Activated CD4-positive, alpha-beta memory T cell treated with anti-CD3 and anti-CD28 coated beads, Interleukin-2, amount 10 ng/mL, durations not matched to agents 7 days and 5 days (primary cell): ENCODE measurements around the gene GJC2. TPM values are rescaled to one million over a fixed set of nuclear protein-coding genes. Genes with fewer than 3 reads are reported as not detected.

Experiments used
- CTCF ChIA-PET: fragments of 350-600 bp; sonication (Branson Sonifier 250); formaldehyde crosslinking; loops from one replicate; lab custom pipeline; 2021; ENCODE audit warnings: antibody characterized with exemption, inconsistent platforms; lab: Charles Lee
- POLR2A ChIA-PET: fragments of 350-600 bp; sonication (Branson Sonifier 250); formaldehyde crosslinking; loops from one replicate; lab custom pipeline; 2021; ENCODE audit warnings: antibody characterized with exemption; lab: Charles Lee
- DNase-seq: peaks from one replicate; pipeline ENCODE4 v3.0.0-alpha.2; 2020
- H3K27ac Mint-ChIP-seq: one replicate; pipeline ENCODE4 v1.8.0; 2021; ENCODE audit warnings: mild to moderate bottlenecking, mixed read lengths
- H3K27me3 Mint-ChIP-seq: one replicate; pipeline ENCODE4 v1.8.0; 2021; ENCODE audit warnings: mixed read lengths
- H3K36me3 Mint-ChIP-seq: one replicate; pipeline ENCODE4 v1.8.0; 2021; ENCODE audit warnings: low read depth, mixed read lengths
- H3K4me1 Mint-ChIP-seq: one replicate; pipeline ENCODE4 v1.8.0; 2021; ENCODE audit warnings: mixed read lengths
- H3K4me3 Mint-ChIP-seq: one replicate; pipeline ENCODE4 v1.8.0; 2021; ENCODE audit warnings: mild to moderate bottlenecking, mixed read lengths
- H3K9me3 Mint-ChIP-seq: one replicate; pipeline ENCODE4 v1.8.0; 2021; ENCODE audit warnings: mixed read lengths
- total RNA-seq, 2 experiments: library from RNA; stranded (reverse); gene quantifications; one replicate each; pipeline ENCODE4 v1.2.3, GENCODE V29; 2021

The GJC2 gene
- total RNA-seq, 2 experiments from 2014 or later: 0.38 to 0.55 TPM

DNA sequence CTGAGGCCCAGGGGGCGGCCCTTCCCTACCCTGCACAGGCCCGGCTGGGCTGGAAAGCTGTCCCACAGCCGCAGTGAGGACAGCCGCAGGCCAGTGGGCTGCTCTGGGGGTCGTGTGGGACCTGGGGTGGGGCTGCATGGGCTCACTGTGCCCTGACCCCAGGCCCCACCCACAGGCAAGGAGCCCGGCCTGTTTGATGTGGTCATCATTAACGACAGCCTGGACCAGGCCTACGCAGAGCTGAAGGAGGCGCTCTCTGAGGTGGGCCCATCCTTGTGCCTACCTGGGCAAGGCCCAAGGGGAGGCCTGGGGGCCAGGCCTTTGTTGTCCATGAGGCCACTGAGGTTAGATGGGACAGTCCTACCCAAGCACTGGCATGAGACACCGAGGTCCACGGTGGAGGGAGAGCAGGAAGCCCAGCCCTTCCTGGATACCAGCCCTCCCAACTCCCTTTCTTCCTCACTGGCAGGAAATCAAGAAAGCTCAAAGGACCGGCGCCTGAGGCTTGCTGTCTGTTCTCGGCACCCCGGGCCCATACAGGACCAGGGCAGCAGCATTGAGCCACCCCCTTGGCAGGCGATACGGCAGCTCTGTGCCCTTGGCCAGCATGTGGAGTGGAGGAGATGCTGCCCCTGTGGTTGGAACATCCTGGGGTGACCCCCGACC lies 1.4 kb upstream of the GJC2 start:
- POLR2A ChIA-PET: interaction anchor here (1.0 kb wide), 1 partner anchor 8 kb away, joined by 3 read pairs; the partner anchor contains the start of gene GUK1
- Mint-ChIP-seq H3K4me1 (peaks cover 10% of the 10 kb centered on the region), H3K27me3 (no peaks in the 10 kb centered on the region), H3K9me3 (no peaks in the 10 kb centered on the region), H3K36me3 (peaks cover 6% of the 10 kb centered on the region), H3K27ac (no peak overlapping the region), H3K4me3 (no peak overlapping the region)
- CTCF ChIA-PET: no interaction called here
- no peak for DNase-seq

DNA sequence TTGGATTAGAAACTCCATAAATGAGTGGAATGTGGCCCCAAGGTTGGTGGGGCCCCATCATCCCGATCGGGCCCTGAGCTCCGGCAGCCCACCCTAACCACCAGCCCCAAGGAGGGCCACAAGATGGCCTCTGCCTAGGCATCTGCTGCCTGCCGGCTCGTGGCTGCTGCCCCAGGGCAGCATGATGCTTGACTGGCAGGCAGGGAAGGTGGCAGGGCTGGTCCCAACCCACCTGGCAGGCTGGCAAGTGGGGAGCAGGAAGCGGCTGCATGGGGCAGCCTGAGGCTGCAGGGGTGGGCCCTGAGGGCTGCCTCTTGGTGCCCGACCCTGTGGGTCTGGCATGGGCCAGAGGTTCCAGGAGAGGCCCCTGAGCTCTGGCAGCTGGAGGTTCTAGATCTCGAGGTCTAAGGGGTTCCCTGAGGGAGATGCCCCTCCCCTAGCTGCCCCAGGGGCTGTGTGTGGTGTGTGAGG lies 760 bp upstream of the GJC2 start:
- ChIA-PET CTCF (no interaction called here), POLR2A (interaction anchor here (1.0 kb wide), 1 partner anchor 8 kb away, joined by 3 read pairs; the partner anchor contains the start of gene GUK1)
- Mint-ChIP-seq H3K4me3 (no peak overlapping the region), H3K9me3 (no peaks in the 10 kb centered on the region), H3K36me3 (no peaks in the 10 kb centered on the region), H3K4me1 (peaks cover 4% of the 10 kb centered on the region), H3K27me3 (no peaks in the 10 kb centered on the region), H3K27ac (no peak overlapping the region)
- no peak for DNase-seq

- POLR2A ChIA-PET: interaction anchor here (1.6 kb wide), 1 partner anchor 15 kb away, joined by 5 read pairs; the partner anchor contains the start of gene IBA57
Measured at GRCh38 chr1:228150120-228150460, 360 bp downstream of the GJC2 start.

GRCh38 chr1:228150461-228151179 lies 890 bp downstream of the GJC2 start:
- POLR2A ChIA-PET: interaction anchor here (1.3 to 1.7 kb wide), 3 partner anchors 10 to 16 kb away, joined by 4 to 5 read pairs (median 5); partner anchors contain the start of genes GUK1 and IBA57
- Mint-ChIP-seq H3K27ac (no peak overlapping the region), H3K4me3 (no peak overlapping the region), H3K27me3 (no peaks in the 10 kb centered on the region), H3K36me3 (no peaks in the 10 kb centered on the region), H3K9me3 (no peaks in the 10 kb centered on the region), H3K4me1 (no peaks in the 10 kb centered on the region)
- CTCF ChIA-PET: no interaction called here
- DNase-seq: no peak

More at GRCh38 chr1:228150120-228150460, 360 bp downstream of the GJC2 start:
- no peaks in the 10 kb centered on the region for H3K27me3 Mint-ChIP-seq
- H3K27ac Mint-ChIP-seq: no peak overlapping the region
- no peak overlapping the region for H3K4me3 Mint-ChIP-seq
- H3K9me3 Mint-ChIP-seq: no peaks in the 10 kb centered on the region
- H3K4me1 Mint-ChIP-seq: no peaks in the 10 kb centered on the region
- DNase-seq: no peak
- H3K36me3 Mint-ChIP-seq: no peaks in the 10 kb centered on the region
- CTCF ChIA-PET: no interaction called here

- no peak for DNase-seq
- H3K4me1 Mint-ChIP-seq: no peaks in the 10 kb centered on the region
- H3K9me3 Mint-ChIP-seq: no peaks in the 10 kb centered on the region
- H3K36me3 Mint-ChIP-seq: no peaks in the 10 kb centered on the region
- CTCF ChIA-PET: interaction anchor here (1.0 kb wide), 1 partner anchor 14 kb away, joined by 3 read pairs; the partner anchor contains the start of gene IBA57
- no peak overlapping the region for H3K4me3 Mint-ChIP-seq
- no peak overlapping the region for H3K27ac Mint-ChIP-seq
- H3K27me3 Mint-ChIP-seq: no peaks in the 10 kb centered on the region
- POLR2A ChIA-PET: interaction anchor here (0.8 to 1.9 kb wide), 6 partner anchors 8 to 15 kb away, joined by 3 to 11 read pairs (median 4); partner anchors contain the start of genes GUK1 and IBA57
Measured at GRCh38 chr1:228151180-228151925, 1.6 kb downstream of the GJC2 start.

- H3K27me3 Mint-ChIP-seq: no peaks in the 10 kb centered on the region
- H3K4me3 Mint-ChIP-seq: no peak overlapping the region
- CTCF ChIA-PET: interaction anchor here (1.0 kb wide), 1 partner anchor 13 kb away, joined by 3 read pairs; the partner anchor contains the start of gene IBA57
- POLR2A ChIA-PET: interaction anchor here (0.6 to 1.9 kb wide), 6 partner anchors 7 to 372 kb away, joined by 3 to 11 read pairs (median 4); partner anchors contain the start of genes GUK1 and IBA57
- no peak for DNase-seq
- no peaks in the 10 kb centered on the region for H3K4me1 Mint-ChIP-seq
- no peaks in the 10 kb centered on the region for H3K9me3 Mint-ChIP-seq
- no peaks in the 10 kb centered on the region for H3K36me3 Mint-ChIP-seq
- H3K27ac Mint-ChIP-seq: no peak overlapping the region
Measured at GRCh38 chr1:228152097-228152917, 2.6 kb downstream of the GJC2 start.

- Mint-ChIP-seq H3K4me1 (no peaks in the 10 kb centered on the region), H3K36me3 (no peaks in the 10 kb centered on the region), H3K27me3 (no peaks in the 10 kb centered on the region), H3K27ac (no peak overlapping the region), H3K4me3 (no peak overlapping the region), H3K9me3 (no peaks in the 10 kb centered on the region)
- CTCF ChIA-PET: no interaction called here
- no peak for DNase-seq
- POLR2A ChIA-PET: interaction anchor here (0.6 to 1.9 kb wide), 2 partner anchors 12 to 372 kb away, joined by 3 to 11 read pairs; partner anchors contain the start of gene IBA57
Measured at GRCh38 chr1:228152918-228153258, 3.2 kb downstream of the GJC2 start.

DNA sequence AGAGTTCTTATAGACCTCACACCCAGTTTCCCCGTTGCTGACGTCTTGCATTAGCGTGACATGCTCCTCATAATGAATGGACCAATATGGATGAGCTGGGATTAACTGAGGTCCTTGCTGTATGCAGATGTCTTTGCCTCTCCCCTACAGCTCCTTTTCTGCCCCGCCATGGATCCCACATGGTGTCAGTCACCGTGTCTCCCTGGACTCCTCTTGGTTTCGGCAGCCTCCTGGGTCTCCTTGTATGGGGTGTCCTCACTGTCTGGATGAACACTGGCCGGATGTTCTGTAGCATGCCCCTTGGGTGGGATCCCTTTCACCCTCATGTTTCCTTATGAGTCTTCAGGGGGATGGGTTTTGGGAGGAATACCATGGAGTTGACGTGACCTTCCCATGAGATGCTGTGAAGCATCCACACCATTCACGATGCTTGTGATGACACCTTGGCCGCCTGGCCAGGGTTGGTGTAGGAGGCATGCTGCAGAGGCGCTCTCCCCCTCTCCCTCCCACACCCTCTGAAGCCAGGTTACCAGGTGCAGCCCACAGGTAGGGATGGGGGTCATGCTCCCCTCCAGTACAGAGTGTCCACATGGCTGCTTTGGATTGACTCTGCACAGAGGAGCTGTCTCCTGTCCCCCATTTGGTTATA lies 4.4 kb downstream of the GJC2 start:
- ChIA-PET CTCF (interaction anchor here (0.8 to 4.0 kb wide), 2 partner anchors 12 to 48 kb away, joined by 4 to 16 read pairs; partner anchors contain the start of gene IBA57), POLR2A (interaction anchor here (2.5 kb wide), 1 partner anchor 12 kb away, joined by 7 read pairs; the partner anchor contains the start of gene IBA57)
- H3K27ac Mint-ChIP-seq: no peak overlapping the region
- no peaks in the 10 kb centered on the region for H3K4me1 Mint-ChIP-seq
- no peak overlapping the region for H3K4me3 Mint-ChIP-seq
- H3K9me3 Mint-ChIP-seq: no peaks in the 10 kb centered on the region
- DNase-seq: no peak
- H3K27me3 Mint-ChIP-seq: no peaks in the 10 kb centered on the region
- H3K36me3 Mint-ChIP-seq: no peaks in the 10 kb centered on the region

DNA sequence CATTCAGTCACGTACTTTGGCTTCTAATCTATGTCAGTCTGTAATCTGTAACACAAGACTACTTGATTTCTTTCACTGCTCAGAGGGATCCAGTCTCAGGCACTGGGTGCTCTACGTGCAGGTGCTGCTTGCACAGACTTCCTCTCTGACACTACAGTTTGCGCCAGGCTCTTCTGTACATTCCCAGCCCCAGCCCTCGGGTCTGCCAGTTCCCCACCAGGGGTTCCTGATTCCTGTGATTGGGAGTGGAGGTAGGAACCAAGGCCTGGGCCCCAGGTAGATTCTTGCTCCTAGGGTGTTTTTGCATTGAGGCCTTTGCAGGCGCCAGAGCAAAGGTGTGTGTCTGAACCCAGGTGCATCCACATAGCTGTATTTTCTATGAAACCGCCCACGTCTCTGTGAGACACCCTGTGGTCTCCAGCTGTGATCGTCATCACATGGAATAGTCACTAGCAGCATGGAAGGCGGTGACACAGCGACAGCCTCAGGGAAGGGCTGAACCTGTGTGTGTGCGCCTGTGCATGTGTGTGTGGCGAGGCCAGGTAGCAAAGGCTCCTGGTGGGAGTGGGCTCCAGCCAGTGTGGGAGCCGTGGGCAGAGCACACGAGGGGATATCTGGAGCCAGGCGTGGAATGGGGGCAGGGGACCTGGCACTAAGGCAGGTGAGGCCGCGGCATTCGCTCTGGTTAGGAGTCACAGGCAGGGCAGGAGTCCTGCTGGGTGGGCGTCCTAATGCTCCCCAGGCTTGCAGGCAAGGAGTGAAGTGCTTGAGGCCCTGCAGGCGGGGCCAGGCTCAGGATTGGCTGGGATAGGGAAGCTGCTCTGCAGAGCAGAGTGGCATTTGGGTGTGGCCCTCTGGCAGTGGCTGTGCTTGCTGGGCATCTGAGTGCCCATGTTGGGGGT lies 5.2 kb downstream of the GJC2 start:
- ChIA-PET POLR2A (interaction anchor here (2.5 kb wide), 1 partner anchor 11 kb away, joined by 7 read pairs; the partner anchor contains the start of gene IBA57), CTCF (interaction anchor here (4.0 kb wide), 1 partner anchor 11 kb away, joined by 16 read pairs; the partner anchor contains the start of gene IBA57)
- Mint-ChIP-seq H3K36me3 (no peaks in the 10 kb centered on the region), H3K4me1 (no peaks in the 10 kb centered on the region), H3K9me3 (no peaks in the 10 kb centered on the region), H3K4me3 (no peak overlapping the region), H3K27ac (no peak overlapping the region), H3K27me3 (no peaks in the 10 kb centered on the region)
- no peak for DNase-seq

DNA sequence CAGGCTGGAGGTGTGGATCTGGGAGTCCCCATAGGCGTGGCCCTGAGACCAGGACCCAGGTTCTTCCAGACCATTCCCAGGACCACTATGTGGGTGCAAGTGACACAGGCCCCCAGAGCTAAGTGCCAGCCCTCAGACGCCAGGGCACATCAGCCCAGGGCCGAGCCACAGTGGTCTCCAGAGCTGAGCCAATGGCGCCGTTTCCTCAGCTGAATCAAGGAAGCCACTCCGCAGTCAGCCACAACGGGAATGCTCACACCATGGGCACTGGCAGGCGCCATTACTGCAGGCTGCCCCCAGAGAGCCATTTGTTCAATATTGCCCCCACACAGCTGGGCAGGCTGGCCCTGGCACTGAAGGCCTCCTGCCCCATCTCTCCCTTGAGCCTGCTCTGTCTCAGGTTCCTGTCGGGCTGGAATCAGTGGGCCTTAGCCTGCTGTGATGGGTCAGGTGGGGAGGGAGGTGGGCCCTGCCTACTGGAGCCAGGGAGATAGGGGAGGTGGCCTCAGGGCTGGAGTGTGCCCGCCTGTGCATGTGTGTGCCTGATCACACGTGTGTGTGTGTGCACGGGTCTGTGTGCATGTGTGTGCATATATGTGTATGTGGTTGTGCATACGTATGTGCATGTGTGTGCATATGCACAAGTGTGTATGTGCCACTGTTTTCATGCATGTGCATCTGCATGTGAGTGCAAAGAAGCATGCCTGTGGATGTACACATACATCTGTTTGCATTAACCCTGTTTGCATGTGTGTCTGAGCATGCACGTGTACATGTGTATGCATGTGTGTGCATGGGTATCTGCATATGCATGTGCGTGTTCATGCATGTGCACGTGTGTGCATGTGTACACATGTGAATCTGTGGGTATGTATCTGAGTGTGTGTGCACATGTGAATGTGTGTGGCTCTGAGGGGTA lies 6.1 kb downstream of the GJC2 start:
- H3K27ac Mint-ChIP-seq: no peak overlapping the region
- no peaks in the 10 kb centered on the region for H3K27me3 Mint-ChIP-seq
- DNase-seq: no peak
- no peaks in the 10 kb centered on the region for H3K9me3 Mint-ChIP-seq
- no peaks in the 10 kb centered on the region for H3K4me1 Mint-ChIP-seq
- POLR2A ChIA-PET: interaction anchor here (1.7 to 2.5 kb wide), 2 partner anchors 10 to 15 kb away, joined by 4 to 7 read pairs; partner anchors contain the start of gene IBA57
- CTCF ChIA-PET: interaction anchor here (4.0 kb wide), 1 partner anchor 10 kb away, joined by 16 read pairs; the partner anchor contains the start of gene IBA57
- no peaks in the 10 kb centered on the region for H3K36me3 Mint-ChIP-seq
- H3K4me3 Mint-ChIP-seq: no peak overlapping the region
